WTC11 (cell line): ENCODE data around the gene PIANP. TPM values are rescaled to one million over a fixed set of nuclear protein-coding genes. Genes with fewer than 3 reads are reported as not detected.
"Not testable (repeated sequence)": the region's sequence is repeated elsewhere in the genome, so short reads cannot be mapped to it uniquely, and the experiment has no call there.

Experiments
- ATAC-seq: fragments of 200-7000 bp; cut with Tn5 transposase; 2 replicates; pipeline ENCODE4 v1.10.0; 2021; ENCODE audit warnings: mild to moderate bottlenecking, moderate library complexity
- CTCF ChIA-PET: fragments of 300-600 bp; sonication (Branson Sonifier 250); formaldehyde crosslinking; loops from one replicate; lab custom pipeline; 2021; ENCODE audit warnings: antibody characterized with exemption; lab: Charles Lee
- POLR2A ChIA-PET: fragments of 350-600 bp; sonication (Branson Sonifier 250); formaldehyde crosslinking; loops from one replicate; lab custom pipeline; 2021; ENCODE audit warnings: antibody characterized with exemption; lab: Charles Lee
- DNase-seq: peaks from one replicate; pipeline ENCODE4 v3.0.0; 2021; ENCODE audit warnings: low spot score
- H3K27ac Mint-ChIP-seq: 2 replicates; pipeline ENCODE4 v1.8.0; 2021; ENCODE audit warnings: mixed read lengths
- H3K27me3 Mint-ChIP-seq: 2 replicates; pipeline ENCODE4 v1.8.0; 2021; ENCODE audit warnings: low read depth, mild to moderate bottlenecking, moderate library complexity, mixed read lengths
- H3K36me3 Mint-ChIP-seq: 2 replicates; pipeline ENCODE4 v1.8.0; 2021; ENCODE audit warnings: mixed read lengths
- H3K4me1 Mint-ChIP-seq: 2 replicates; pipeline ENCODE4 v1.8.0; 2022; ENCODE audit warnings: mixed read lengths
- H3K4me3 Mint-ChIP-seq: 2 replicates; pipeline ENCODE4 v1.8.0; 2021; ENCODE audit warnings: mild to moderate bottlenecking, moderate library complexity, mixed read lengths
- H3K9me3 Mint-ChIP-seq: 2 replicates; pipeline ENCODE4 v1.8.0; 2021; ENCODE audit warnings: mixed read lengths
- ATF1 ChIP-seq: sonication (generic); formaldehyde crosslinking; IDR thresholded peaks from 2 replicates; pipeline ENCODE4 v1.8.1; 2023; ENCODE audit warnings: mild to moderate bottlenecking, moderate library complexity, missing genetic modification reagents
- CBFB ChIP-seq: sonication (generic); formaldehyde crosslinking; IDR thresholded peaks from 2 replicates; pipeline ENCODE4 v1.8.1; 2022; ENCODE audit warnings: mild to moderate bottlenecking, low read depth, missing genetic modification reagents
- CDX4 ChIP-seq: fragments of 250-450 bp; sonication (Bioruptor Pico); IDR thresholded peaks from 2 replicates; pipeline ENCODE4 v1.9.0; 2021; ENCODE audit warnings: moderate library complexity, mild to moderate bottlenecking, inconsistent platforms, borderline replicate concordance
- CREB1 ChIP-seq: sonication (generic); formaldehyde crosslinking; IDR thresholded peaks from 2 replicates; pipeline ENCODE4 v1.8.0; 2023; ENCODE audit warnings: mild to moderate bottlenecking, missing genetic modification reagents
- E2F1 ChIP-seq: sonication (generic); formaldehyde crosslinking; IDR thresholded peaks from 2 replicates; pipeline ENCODE4 v1.8.0; 2022; ENCODE audit warnings: mild to moderate bottlenecking, missing genetic modification reagents
- E2F4 ChIP-seq: sonication (generic); formaldehyde crosslinking; IDR thresholded peaks from 2 replicates; pipeline ENCODE4 v1.8.1; 2022; ENCODE audit warnings: low read depth, mild to moderate bottlenecking, moderate library complexity, missing genetic modification reagents, borderline replicate concordance
- E2F5 ChIP-seq: sonication (generic); formaldehyde crosslinking; IDR thresholded peaks from 2 replicates; pipeline ENCODE4 v1.8.1; 2022; ENCODE audit warnings: mild to moderate bottlenecking, moderate library complexity, missing genetic modification reagents
- ETV6 ChIP-seq: sonication (generic); formaldehyde crosslinking; IDR thresholded peaks from 2 replicates; pipeline ENCODE4 v1.8.1; 2022; ENCODE audit warnings: mild to moderate bottlenecking, missing genetic modification reagents
- FOXJ3 ChIP-seq: sonication (generic); formaldehyde crosslinking; IDR thresholded peaks from 2 replicates; pipeline ENCODE4 v1.9.0; 2021; ENCODE audit warnings: missing genetic modification reagents, mild to moderate bottlenecking, borderline replicate concordance
- GABPB1 ChIP-seq: sonication (generic); formaldehyde crosslinking; IDR thresholded peaks from 2 replicates; pipeline ENCODE4 v1.8.1; 2023; ENCODE audit warnings: mild to moderate bottlenecking, missing genetic modification reagents
- GRHL2 ChIP-seq: fragments of 250-450 bp; sonication (Bioruptor Pico); IDR thresholded peaks from 2 replicates; pipeline ENCODE4 v1.8.0; 2022; ENCODE audit warnings: mild to moderate bottlenecking, moderate library complexity; ENCODE audit not compliant: insufficient replicate concordance, severe bottlenecking
- JAZF1 ChIP-seq: fragments of 250-450 bp; sonication (Bioruptor Pico); IDR thresholded peaks from 2 replicates; pipeline ENCODE4 v1.9.0; 2021; ENCODE audit warnings: moderate library complexity, mild to moderate bottlenecking, inconsistent platforms
- KAT7 ChIP-seq: sonication (generic); formaldehyde crosslinking; IDR thresholded peaks from 2 replicates; pipeline ENCODE4 v1.8.1; 2023; ENCODE audit warnings: missing genetic modification reagents, mild to moderate bottlenecking, borderline replicate concordance
- MXD4 ChIP-seq: fragments of 250-450 bp; sonication (Bioruptor Pico); IDR thresholded peaks from 2 replicates; pipeline ENCODE4 v1.8.0; 2021; ENCODE audit warnings: mild to moderate bottlenecking, moderate library complexity, borderline replicate concordance
- NFE2L1 ChIP-seq: sonication (generic); formaldehyde crosslinking; IDR thresholded peaks from 2 replicates; pipeline ENCODE4 v1.8.1; 2023; ENCODE audit warnings: missing genetic modification reagents
- NFYB ChIP-seq: sonication (generic); formaldehyde crosslinking; conservative IDR thresholded peaks from 2 replicates; pipeline ENCODE4 v1.8.0; 2022; ENCODE audit warnings: low read depth, missing genetic modification reagents
- SOX15 ChIP-seq: fragments of 250-450 bp; sonication (Bioruptor Pico); IDR thresholded peaks from 2 replicates; pipeline ENCODE4 v1.9.0; 2021; ENCODE audit warnings: mild to moderate bottlenecking
- STAT6 ChIP-seq: sonication (generic); formaldehyde crosslinking; conservative IDR thresholded peaks from 2 replicates; pipeline ENCODE4 v1.8.1; 2023; ENCODE audit warnings: mild to moderate bottlenecking, low read depth, missing genetic modification reagents, moderate library complexity
- TEAD4 ChIP-seq: sonication (generic); formaldehyde crosslinking; IDR thresholded peaks from 2 replicates; pipeline ENCODE4 v1.8.0; 2022; ENCODE audit warnings: mild to moderate bottlenecking, missing genetic modification reagents
- ZBTB21 ChIP-seq: sonication (generic); formaldehyde crosslinking; IDR thresholded peaks from 2 replicates; pipeline ENCODE4 v1.8.1; 2023; ENCODE audit warnings: mild to moderate bottlenecking, missing genetic modification reagents, borderline replicate concordance
- ZMAT4 ChIP-seq: fragments of 250-450 bp; sonication (Bioruptor Pico); IDR thresholded peaks from 2 replicates; pipeline ENCODE4 v1.9.0; 2021; ENCODE audit warnings: mild to moderate bottlenecking
- ZNF317 ChIP-seq: sonication (generic); formaldehyde crosslinking; IDR thresholded peaks from 2 replicates; pipeline ENCODE4 v1.8.1; 2023; ENCODE audit warnings: low read depth, mild to moderate bottlenecking, moderate library complexity, missing genetic modification reagents, borderline replicate concordance
- ZNF423 ChIP-seq: fragments of 250-450 bp; sonication (Bioruptor Pico); IDR thresholded peaks from 2 replicates; pipeline ENCODE4 v2.1.2; 2022; ENCODE audit warnings: mild to moderate bottlenecking, moderate library complexity
- ZSCAN18 ChIP-seq: fragments of 250-450 bp; sonication (Bioruptor Pico); IDR thresholded peaks from 2 replicates; pipeline ENCODE4 v2.1.2; 2022; ENCODE audit warnings: mild to moderate bottlenecking, moderate library complexity
- total RNA-seq: library from RNA; stranded (reverse); gene quantifications from 3 replicates; pipeline ENCODE4 v1.2.3, GENCODE V29; 2021

The PIANP gene
- total RNA-seq, 1 experiment from 2014 or later: 7.7 TPM

GRCh38 chr12:6745741-6746525 lies 45.3 kb upstream of the PIANP start:
- POLR2A ChIA-PET: interaction anchor here (0.6 kb wide), 1 partner anchor 132 kb away, joined by 4 read pairs; no protein-coding TSS in a partner anchor
- Mint-ChIP-seq H3K27ac (peak overlapping the region; percentile 36; the same call in 1 of the 2 replicates), H3K36me3 (peaks cover 42% of the 10 kb centered on the region)

GRCh38 chr12:6743300-6743699 lies 42.7 kb upstream of the PIANP start:
- H3K27me3 Mint-ChIP-seq, ATAC-seq, H3K27ac Mint-ChIP-seq, H3K9me3 Mint-ChIP-seq, H3K4me3 Mint-ChIP-seq, DNase-seq, POLR2A ChIA-PET, H3K4me1 Mint-ChIP-seq: not testable (repeated sequence)
- peaks cover 19% of the 10 kb centered on the region for H3K36me3 Mint-ChIP-seq
- CTCF ChIA-PET: interaction anchor here (3.6 kb wide), 1 partner anchor 10 kb away, joined by 20 read pairs; the partner anchor contains the start of gene MLF2

More at GRCh38 chr12:6745741-6746525, 45.3 kb upstream of the PIANP start:
- TF ChIP-seq JAZF1 (CRISPR knock-in tag) (no peak), KAT7 (CRISPR knock-in tag) (no peak), ZSCAN18 (no peak), E2F1 (CRISPR knock-in tag) (no peak), NFYB (CRISPR knock-in tag) (no peak), ATF1 (no peak), ZNF423 (CRISPR knock-in tag) (no peak), STAT6 (no peak), ZNF317 (CRISPR knock-in tag) (no peak), GRHL2 (CRISPR knock-in tag) (no peak), E2F5 (CRISPR knock-in tag) (no peak), CBFB (no peak), GABPB1 (CRISPR knock-in tag) (no peak)
- ATAC-seq: no peak
- CTCF ChIA-PET: interaction anchor here (1.0 to 3.6 kb wide), 3 partner anchors 7 to 79 kb away, joined by 3 to 20 read pairs (median 4); partner anchors contain the start of gene MLF2
- no peaks in the 10 kb centered on the region for H3K27me3 Mint-ChIP-seq
- DNase-seq: no peak
- no peaks in the 10 kb centered on the region for H3K4me1 Mint-ChIP-seq
- H3K4me3 Mint-ChIP-seq: no peak overlapping the region
- no peaks in the 10 kb centered on the region for H3K9me3 Mint-ChIP-seq

GRCh38 chr12:6742834-6743233 lies 42.2 kb upstream of the PIANP start:
- no peak for DNase-seq
- no peak for ATAC-seq
- no peaks in the 10 kb centered on the region for H3K4me1 Mint-ChIP-seq
- H3K36me3 Mint-ChIP-seq: peaks cover 14% of the 10 kb centered on the region
- no peaks in the 10 kb centered on the region for H3K9me3 Mint-ChIP-seq
- no peak overlapping the region for H3K27ac Mint-ChIP-seq
- H3K27me3 Mint-ChIP-seq: no peaks in the 10 kb centered on the region
- POLR2A ChIA-PET: no interaction called here
- CTCF ChIA-PET: interaction anchor here (3.6 kb wide), 1 partner anchor 10 kb away, joined by 20 read pairs; the partner anchor contains the start of gene MLF2
- H3K4me3 Mint-ChIP-seq: no peak overlapping the region
- TF ChIP-seq ZMAT4 (no peak), E2F4 (no peak), FOXJ3 (CRISPR knock-in tag) (no peak), MXD4 (no peak), CDX4 (no peak), TEAD4 (CRISPR knock-in tag) (no peak), CREB1 (no peak), ZBTB21 (CRISPR knock-in tag) (no peak), NFE2L1 (CRISPR knock-in tag) (no peak), ETV6 (CRISPR knock-in tag) (no peak), SOX15 (CRISPR knock-in tag) (no peak)
